SJSA1 (cell line): ENCODE results near the gene NIT1. TPM values are rescaled to one million over a fixed set of nuclear protein-coding genes. Genes with fewer than 3 reads are reported as not detected.

Experiments used
- DNase-seq, 2 experiments: peaks; one replicate each; pipeline ENCODE4 v3.0.0-alpha.2; 2015 to 2020; ENCODE audit warnings: low spot score in 2 of 2, low read depth in 1 of 2
- H3K27ac ChIP-seq: fragments of 250-450 bp; sonication (Bioruptor Pico); 2 replicates; pipeline ENCODE4 v1.5.1; 2020; ENCODE audit warnings: mild to moderate bottlenecking, moderate library complexity
- H3K27me3 ChIP-seq: fragments of 250-450 bp; sonication (Bioruptor Pico); replicated peaks from 2 replicates; pipeline ENCODE4 v1.5.1; 2020; ENCODE audit warnings: mild to moderate bottlenecking, moderate library complexity
- H3K36me3 ChIP-seq: fragments of 250-450 bp; sonication (Bioruptor Pico); 2 replicates; pipeline ENCODE4 v1.5.1; 2020; ENCODE audit warnings: mild to moderate bottlenecking
- H3K4me1 ChIP-seq: fragments of 250-450 bp; sonication (Bioruptor Pico); replicated peaks from 2 replicates; pipeline ENCODE4 v1.6.1; 2021; ENCODE audit warnings: mild to moderate bottlenecking
- H3K4me3 ChIP-seq: fragments of 250-450 bp; sonication (Bioruptor Pico); 2 replicates; pipeline ENCODE4 v1.5.1; 2020; ENCODE audit warnings: mild to moderate bottlenecking
- H3K9me3 ChIP-seq: fragments of 250-450 bp; sonication (Bioruptor Pico); replicated peaks from 2 replicates; pipeline ENCODE4 v1.5.1; 2020; ENCODE audit warnings: mild to moderate bottlenecking
- total RNA-seq: library from RNA; depleted of rRNA; stranded (reverse); fragments of >200 nt; shearing (Covaris generic); gene quantifications from 2 replicates; pipeline ENCODE4 v1.2.3, GENCODE V29; 2014; rRNA removed

The NIT1 gene
- total RNA-seq, 1 experiment from 2014 or later = 19.6 TPM

- Histone ChIP-seq H3K36me3 (peaks cover 74% of the 10 kb centered on the region), H3K9me3 (no peaks in the 10 kb centered on the region), H3K27me3 (no peaks in the 10 kb centered on the region), H3K4me3 (peak overlapping the region; percentile 67), H3K27ac (peak overlapping the region; percentile 70), H3K4me1 (peaks cover 17% of the 10 kb centered on the region)
- DNase-seq = no peak
These were observed 42.0 kb downstream of the NIT1 start for GRCh38 chr1:161159913-161160243.

GRCh38 chr1:161160671-161161145 is 42.8 kb downstream of the NIT1 start:
- no peak for DNase-seq
- no peak overlapping the region for H3K4me3 ChIP-seq

GRCh38 chr1:161161652-161162051 is 43.7 kb downstream of the NIT1 start:
- Histone ChIP-seq H3K36me3 (peaks cover 66% of the 10 kb centered on the region), H3K9me3 (no peaks in the 10 kb centered on the region), H3K4me1 (peaks cover 26% of the 10 kb centered on the region), H3K4me3 (no peak overlapping the region), H3K27ac (no peak overlapping the region), H3K27me3 (no peaks in the 10 kb centered on the region)
- no peak for DNase-seq

More at GRCh38 chr1:161160671-161161145, 42.8 kb downstream of the NIT1 start:
- no peak overlapping the region for H3K27ac ChIP-seq
- H3K27me3 ChIP-seq = no peaks in the 10 kb centered on the region
- no peaks in the 10 kb centered on the region for H3K9me3 ChIP-seq
- H3K36me3 ChIP-seq = peaks cover 69% of the 10 kb centered on the region
- peaks cover 23% of the 10 kb centered on the region for H3K4me1 ChIP-seq

GRCh38 chr1:161162052-161162451 is 44.1 kb downstream of the NIT1 start:
- no peak for DNase-seq
- Histone ChIP-seq H3K9me3 (no peaks in the 10 kb centered on the region), H3K27ac (no peak overlapping the region), H3K4me1 (peaks cover 29% of the 10 kb centered on the region), H3K4me3 (no peak overlapping the region), H3K36me3 (peaks cover 62% of the 10 kb centered on the region), H3K27me3 (no peaks in the 10 kb centered on the region)

GRCh38 chr1:161162806-161163205 is 44.9 kb downstream of the NIT1 start:
- DNase-seq = no peak
- Histone ChIP-seq H3K9me3 (no peaks in the 10 kb centered on the region), H3K36me3 (peaks cover 54% of the 10 kb centered on the region), H3K27ac (no peak overlapping the region), H3K4me1 (peaks cover 31% of the 10 kb centered on the region), H3K4me3 (no peak overlapping the region), H3K27me3 (no peaks in the 10 kb centered on the region)

GRCh38 chr1:161163793-161164192 is 45.9 kb downstream of the NIT1 start:
- H3K9me3 ChIP-seq = no peaks in the 10 kb centered on the region
- H3K4me1 ChIP-seq = peaks cover 28% of the 10 kb centered on the region
- no peak overlapping the region for H3K4me3 ChIP-seq
- H3K36me3 ChIP-seq = peaks cover 44% of the 10 kb centered on the region
- DNase-seq = no peak
- no peak overlapping the region for H3K27ac ChIP-seq
- no peaks in the 10 kb centered on the region for H3K27me3 ChIP-seq

- H3K27me3 ChIP-seq = no peaks in the 10 kb centered on the region
- H3K9me3 ChIP-seq = no peaks in the 10 kb centered on the region
- no peak for DNase-seq
- H3K36me3 ChIP-seq = peaks cover 48% of the 10 kb centered on the region
- peak overlapping the region; percentile 54 for H3K4me3 ChIP-seq
- peak overlapping the region; percentile 80 for H3K27ac ChIP-seq
- H3K4me1 ChIP-seq = peaks cover 20% of the 10 kb centered on the region
These were observed 47.2 kb downstream of the NIT1 start for GRCh38 chr1:161164901-161165610.

- Histone ChIP-seq H3K27ac (peak within 1 kb of the TSS; percentile 80), H3K36me3 (peaks cover 46% of the 10 kb centered on the region), H3K9me3 (no peaks in the 10 kb centered on the region), H3K4me3 (peak within 1 kb of the TSS; percentile 54), H3K4me1 (peaks cover 15% of the 10 kb centered on the region), H3K27me3 (no peaks in the 10 kb centered on the region)
- DNase-seq = peak; percentile 92 to 97
These were observed 48.1 kb downstream of the NIT1 start, which contains the start of gene PPOX for GRCh38 chr1:161165742-161166668. TSS of gene PPOX (plus strand) at chr1:161166426. CDS start at chr1:161166848, 422 bp downstream.

- Histone ChIP-seq H3K27ac (no peak overlapping the region), H3K4me3 (peak overlapping the region; percentile 54), H3K9me3 (no peaks in the 10 kb centered on the region), H3K27me3 (no peaks in the 10 kb centered on the region), H3K36me3 (peaks cover 52% of the 10 kb centered on the region), H3K4me1 (peaks cover 15% of the 10 kb centered on the region)
- DNase-seq = no peak
These were observed 49.0 kb downstream of the NIT1 start for GRCh38 chr1:161166669-161167548.

GRCh38 chr1:161168906-161169305 is 51.0 kb downstream of the NIT1 start:
- Histone ChIP-seq H3K27ac (no peak overlapping the region), H3K9me3 (no peaks in the 10 kb centered on the region), H3K36me3 (peaks cover 59% of the 10 kb centered on the region), H3K27me3 (no peaks in the 10 kb centered on the region), H3K4me3 (no peak overlapping the region), H3K4me1 (peaks cover 15% of the 10 kb centered on the region)
- DNase-seq = no peak

Other genes starting within 250 kb of the NIT1 start
- not detected in 2 replicates for gene ITLN1, start 232.9 kb upstream of the NIT1 start, total RNA-seq
- not detected in 2 replicates for gene ITLN2, start 163.3 kb upstream of the NIT1 start, total RNA-seq
- 3.2 and 4.5 TPM in 2 replicates for gene F11R, start 97.0 kb upstream of the NIT1 start, total RNA-seq
- gene TSTD1, start 79.1 kb upstream of the NIT1 start, total RNA-seq = 3.1 TPM in 1 of 2 replicates, not detected in the other
- gene USF1, start 72.1 kb upstream of the NIT1 start, total RNA-seq = 63.2 and 68.1 TPM in 2 replicates
- not detected in 2 replicates for gene ARHGAP30, start 48.2 kb upstream of the NIT1 start, total RNA-seq
- gene NECTIN4, start 28.5 kb upstream of the NIT1 start, total RNA-seq = 0.21 TPM in 1 of 2 replicates, not detected in the other
- gene KLHDC9, start 19.7 kb upstream of the NIT1 start, total RNA-seq = not detected in 2 replicates
- gene PFDN2, start 68 bp upstream of the NIT1 start, total RNA-seq = 116 and 194 TPM in 2 replicates
- gene DEDD, start 14.6 kb downstream of the NIT1 start, total RNA-seq = 16.9 and 26.3 TPM in 2 replicates
- gene UFC1, start 35.9 kb downstream of the NIT1 start, total RNA-seq = 60.4 and 105 TPM in 2 replicates
- gene USP21, start 41.4 kb downstream of the NIT1 start, total RNA-seq = 3.7 and 4.8 TPM in 2 replicates
- 8.9 and 27.7 TPM in 2 replicates for gene PPOX, start 48.3 kb downstream of the NIT1 start, total RNA-seq
- gene B4GALT3, start 59.4 kb downstream of the NIT1 start, total RNA-seq = 32.9 and 37.0 TPM in 2 replicates
- gene ADAMTS4, start 80.9 kb downstream of the NIT1 start, total RNA-seq = not detected in 2 replicates
- 76.2 and 84.7 TPM in 2 replicates for gene NDUFS2, start 84.3 kb downstream of the NIT1 start, total RNA-seq
- 1.1 TPM in 1 of 2 replicates, not detected in the other for gene FCER1G, start 97.2 kb downstream of the NIT1 start, total RNA-seq
- not detected in 2 replicates for gene APOA2, start 105.5 kb downstream of the NIT1 start, total RNA-seq
- gene TOMM40L, start 108.0 kb downstream of the NIT1 start, total RNA-seq = 8.4 and 9.4 TPM in 2 replicates
- gene NR1I3, start 120.1 kb downstream of the NIT1 start, total RNA-seq = not detected in 2 replicates
- not detected in 2 replicates for gene PCP4L1, start 140.6 kb downstream of the NIT1 start, total RNA-seq
- gene MPZ, start 191.9 kb downstream of the NIT1 start, total RNA-seq = not detected in 2 replicates
- gene SDHC, start 196.3 kb downstream of the NIT1 start, total RNA-seq = 20.3 and 35.9 TPM in 2 replicates
- not detected in 2 replicates for gene CFAP126, start 249.8 kb downstream of the NIT1 start, total RNA-seq